OCI-LY3 (cell line): ENCODE results near the gene ESPN.

ENCODE experiments used
- EZH2phosphoT487 ChIP-seq: fragments of 200-600 bp; shearing (Covaris generic); IDR thresholded peaks from 2 replicates; pipeline ENCODE4 v1.6.1; 2018; ENCODE audit warnings: antibody characterized with exemption, mixed run types, low read depth
- TF ChIP-seq, protein P1 (sequence below): fragments of 200-600, 300-600 bp; sonication (generic); IDR thresholded peaks from 2 replicates; pipeline ENCODE4 v1.5.1; 2014; ENCODE audit warnings: antibody characterized with exemption, low read length, low read depth

- TF ChIP-seq, protein P1, sequence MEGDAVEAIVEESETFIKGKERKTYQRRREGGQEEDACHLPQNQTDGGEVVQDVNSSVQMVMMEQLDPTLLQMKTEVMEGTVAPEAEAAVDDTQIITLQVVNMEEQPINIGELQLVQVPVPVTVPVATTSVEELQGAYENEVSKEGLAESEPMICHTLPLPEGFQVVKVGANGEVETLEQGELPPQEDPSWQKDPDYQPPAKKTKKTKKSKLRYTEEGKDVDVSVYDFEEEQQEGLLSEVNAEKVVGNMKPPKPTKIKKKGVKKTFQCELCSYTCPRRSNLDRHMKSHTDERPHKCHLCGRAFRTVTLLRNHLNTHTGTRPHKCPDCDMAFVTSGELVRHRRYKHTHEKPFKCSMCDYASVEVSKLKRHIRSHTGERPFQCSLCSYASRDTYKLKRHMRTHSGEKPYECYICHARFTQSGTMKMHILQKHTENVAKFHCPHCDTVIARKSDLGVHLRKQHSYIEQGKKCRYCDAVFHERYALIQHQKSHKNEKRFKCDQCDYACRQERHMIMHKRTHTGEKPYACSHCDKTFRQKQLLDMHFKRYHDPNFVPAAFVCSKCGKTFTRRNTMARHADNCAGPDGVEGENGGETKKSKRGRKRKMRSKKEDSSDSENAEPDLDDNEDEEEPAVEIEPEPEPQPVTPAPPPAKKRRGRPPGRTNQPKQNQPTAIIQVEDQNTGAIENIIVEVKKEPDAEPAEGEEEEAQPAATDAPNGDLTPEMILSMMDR = no peak
- TF ChIP-seq EZH2phosphoT487 = no peak
These were observed 15.9 kb downstream of the ESPN start for GRCh38 chr1:6440198-6441126.
